Islet precursor cell (in vitro differentiated cells): ENCODE measurements around the gene UBA52.
"Not testable (repeated sequence)": the region's sequence is repeated elsewhere in the genome, so short reads cannot be mapped to it uniquely, and the experiment has no call there.

Experiments
- DNase-seq: peaks from one replicate; pipeline ENCODE4 v3.0.0-alpha.2; 2018

Gene UBA52

DNA sequence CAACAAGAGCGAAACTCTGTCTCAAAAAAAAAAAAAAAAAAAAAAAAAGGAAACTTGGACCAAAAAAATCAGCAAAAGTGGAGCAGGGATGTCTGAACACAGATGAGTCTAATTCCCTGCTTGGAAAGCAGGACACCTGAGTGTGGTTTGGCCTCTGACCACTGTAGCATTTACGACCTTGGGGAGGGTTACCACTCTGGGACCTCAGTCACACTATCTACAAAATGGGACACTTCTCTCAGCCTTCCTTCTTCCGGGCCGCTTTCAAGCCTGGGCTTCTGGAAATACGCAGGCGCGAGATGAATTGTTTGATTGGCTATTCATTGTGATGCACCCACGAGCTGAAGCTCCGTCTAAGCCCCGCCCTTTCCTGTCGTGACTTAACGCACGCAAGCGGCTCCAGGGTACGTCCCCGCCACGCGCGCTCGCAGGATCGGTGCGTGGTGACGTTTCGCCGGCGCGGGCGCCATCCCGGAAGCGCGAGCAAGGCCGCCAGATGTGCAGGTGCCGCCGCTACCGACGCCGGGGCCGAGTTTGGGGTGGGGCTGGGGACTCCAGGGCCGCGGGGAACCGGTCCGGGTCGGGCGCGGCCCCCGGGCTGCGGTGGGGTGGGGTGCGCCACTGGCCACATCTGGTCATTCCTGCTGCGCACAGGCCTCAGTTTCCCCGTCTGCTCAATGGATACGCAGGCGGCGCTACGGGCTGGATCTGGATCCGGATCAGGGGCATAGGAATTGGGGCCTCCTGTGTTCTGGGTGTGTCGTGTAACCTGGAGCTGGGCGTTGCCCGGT is 14.1 kb upstream of the UBA52 start, which contains the start of gene KXD1:
Gene KXD1 (plus strand): TSS at position 460 of the 791 bp plus-strand sequence. CDS start 4,187 bp downstream, outside the sequence.
- DNase-seq, result peak; percentile 96

DNA sequence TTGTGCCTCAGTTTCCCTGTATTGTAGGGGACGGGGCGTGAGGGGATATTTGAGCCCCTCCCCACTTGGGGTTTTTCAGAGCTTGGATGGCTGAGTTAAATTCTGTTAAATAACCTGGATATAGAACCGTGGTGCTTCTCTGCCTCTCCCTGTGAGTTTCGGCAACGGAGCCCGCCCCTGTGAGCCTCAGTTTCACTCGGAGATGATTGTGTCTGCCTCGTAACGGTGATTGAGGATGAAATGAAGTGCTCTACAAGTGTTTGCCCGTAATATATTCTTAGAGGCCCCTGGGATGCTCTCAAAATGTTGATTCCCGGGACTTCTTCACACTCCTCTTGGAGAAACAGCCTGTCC is 13.5 kb upstream of the UBA52 start:
- no peak for DNase-seq

DNA sequence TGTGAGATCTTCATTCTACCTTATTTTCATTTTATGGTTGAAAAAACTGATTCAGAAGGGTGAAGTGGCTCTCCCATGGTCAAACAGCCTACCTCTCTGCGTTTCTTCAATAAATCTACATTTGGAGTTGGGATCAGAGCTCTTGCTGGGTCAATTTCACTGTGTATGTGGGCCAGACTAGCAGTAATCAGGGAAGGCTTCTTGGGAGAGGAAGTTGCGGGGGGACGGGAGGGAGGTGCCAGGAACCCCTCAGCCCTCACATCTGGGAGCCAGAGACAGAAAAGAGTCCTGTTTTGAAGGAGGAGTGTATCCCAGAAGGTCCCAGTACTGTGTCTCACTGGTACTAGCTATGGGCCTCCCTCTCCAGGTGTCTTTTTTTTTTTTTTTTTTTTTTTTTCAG is 13.1 kb upstream of the UBA52 start:
- DNase-seq, result no peak

DNA sequence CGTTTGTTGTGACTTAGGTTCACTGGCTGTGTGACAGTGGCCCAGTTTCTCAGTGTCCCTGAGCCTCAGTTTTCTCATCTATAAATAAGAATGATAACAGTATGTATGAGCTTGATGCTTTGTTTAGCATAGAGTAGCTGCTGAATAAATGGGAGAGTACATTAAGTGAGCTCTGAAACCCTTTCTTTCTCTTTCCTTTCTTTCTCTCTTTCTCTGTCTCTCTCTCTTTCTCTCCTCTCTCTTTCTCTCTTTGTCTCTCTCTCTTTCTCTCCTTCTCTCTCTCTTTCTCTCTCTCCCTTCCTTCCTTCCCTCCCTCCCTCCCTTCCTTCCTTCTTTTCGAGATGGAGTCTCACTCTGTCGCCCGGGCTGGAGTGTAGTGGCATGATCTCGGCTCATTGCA is 12.0 kb upstream of the UBA52 start:
- no peak for DNase-seq

DNA sequence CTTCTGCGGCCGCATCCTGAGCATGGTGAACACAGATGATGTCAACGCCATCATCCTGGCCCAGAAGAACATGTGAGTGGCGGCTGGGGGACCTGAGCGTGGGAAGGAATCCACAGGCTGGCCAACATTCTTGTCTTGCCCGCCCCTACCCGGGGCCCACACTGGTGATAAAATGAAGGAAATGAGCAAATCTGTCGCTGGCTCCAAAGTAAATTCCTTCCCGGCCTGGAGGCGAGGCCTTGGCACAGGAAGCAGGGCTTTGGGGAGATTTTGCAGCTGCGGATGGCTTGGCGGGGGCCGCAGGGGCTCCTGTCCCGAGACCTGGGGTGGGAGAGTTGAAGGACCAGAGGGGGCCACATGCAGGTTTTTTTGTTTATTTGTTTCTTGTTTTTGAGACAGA is 9.6 kb upstream of the UBA52 start:
- DNase-seq, result no peak

DNA sequence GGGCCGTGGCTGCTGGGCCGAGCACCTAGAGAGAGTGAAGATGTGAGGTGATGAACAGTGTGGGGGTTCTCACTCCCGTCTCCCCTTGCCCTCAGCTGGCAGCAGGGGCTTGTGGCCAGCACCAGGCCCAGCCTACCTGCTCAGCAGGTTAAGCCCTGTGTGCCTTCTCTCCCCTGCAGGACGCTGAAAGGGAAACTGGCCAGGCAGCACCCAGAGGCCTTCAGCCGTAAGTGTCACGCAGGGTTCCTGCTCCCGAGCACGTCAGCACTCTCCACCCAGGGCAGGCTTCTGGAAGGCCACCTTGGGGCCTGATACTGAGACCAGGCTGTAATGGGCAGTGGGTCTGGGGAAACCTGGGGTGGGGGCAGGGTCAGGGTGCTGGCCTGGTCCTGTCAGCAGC is 4.7 kb upstream of the UBA52 start:
- DNase-seq, result no peak

DNA sequence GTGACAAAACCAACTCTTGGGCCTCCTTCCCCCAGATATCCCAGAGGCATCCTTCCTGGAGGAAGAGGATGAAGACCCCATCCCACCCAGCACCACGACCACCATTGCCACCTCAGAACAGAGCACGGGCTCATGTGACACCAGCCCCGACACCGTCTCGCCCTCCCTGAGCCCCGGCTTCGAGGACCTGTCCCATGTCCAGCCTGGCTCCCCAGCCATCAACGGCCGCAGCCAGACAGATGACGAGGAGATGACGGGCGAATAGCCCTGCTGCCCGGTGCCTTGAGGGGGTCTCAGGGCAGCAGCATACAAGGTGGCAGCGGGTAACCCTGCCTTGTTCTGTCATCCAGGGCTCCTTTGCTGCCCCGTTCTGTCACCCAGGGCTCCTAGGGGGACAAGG is 3.3 kb upstream of the UBA52 start:
- no peak for DNase-seq

DNA sequence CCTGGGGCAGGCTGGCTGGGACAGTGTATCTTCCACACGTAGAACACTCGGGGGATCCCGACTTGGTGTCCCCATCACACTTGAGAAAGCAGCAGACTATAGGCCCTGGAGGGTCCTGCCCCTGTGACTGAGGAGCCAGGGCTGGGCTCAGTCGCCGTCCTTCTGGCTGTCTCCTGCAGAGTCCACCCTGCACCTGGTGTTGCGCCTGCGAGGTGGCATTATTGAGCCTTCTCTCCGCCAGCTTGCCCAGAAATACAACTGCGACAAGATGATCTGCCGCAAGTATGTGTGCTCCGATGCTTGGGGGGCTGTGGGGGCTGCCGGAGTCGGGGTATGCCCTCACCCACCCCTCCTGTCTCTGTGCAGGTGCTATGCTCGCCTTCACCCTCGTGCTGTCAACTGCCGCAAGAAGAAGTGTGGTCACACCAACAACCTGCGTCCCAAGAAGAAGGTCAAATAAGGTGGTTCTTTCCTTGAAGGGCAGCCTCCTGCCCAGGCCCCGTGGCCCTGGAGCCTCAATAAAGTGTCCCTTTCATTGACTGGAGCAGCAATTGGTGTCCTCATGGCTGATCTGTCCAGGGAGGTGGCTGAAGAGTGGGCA is 3.1 kb downstream of the UBA52 start:
- no peak for DNase-seq

DNA sequence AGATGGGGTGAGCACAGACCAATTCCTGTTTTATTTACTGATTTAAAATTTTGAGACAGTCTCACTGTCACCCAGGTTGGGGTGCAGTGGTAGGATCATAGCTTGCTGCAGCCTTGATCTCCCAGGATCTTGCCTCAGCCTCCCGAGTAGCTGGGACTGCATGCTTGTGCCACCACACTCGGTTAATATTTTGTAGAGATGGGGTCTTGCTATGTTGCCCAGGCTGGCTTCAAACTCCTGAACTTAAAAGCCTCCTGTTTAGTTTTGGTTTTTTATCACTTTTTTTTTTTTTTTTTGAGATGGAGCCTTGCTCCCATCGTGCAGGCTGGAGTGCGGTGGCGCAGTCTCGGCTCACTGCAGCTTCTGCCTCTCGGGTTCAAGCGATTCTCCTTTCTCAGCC is 4.7 kb downstream of the UBA52 start:
- DNase-seq, result no peak

DNA sequence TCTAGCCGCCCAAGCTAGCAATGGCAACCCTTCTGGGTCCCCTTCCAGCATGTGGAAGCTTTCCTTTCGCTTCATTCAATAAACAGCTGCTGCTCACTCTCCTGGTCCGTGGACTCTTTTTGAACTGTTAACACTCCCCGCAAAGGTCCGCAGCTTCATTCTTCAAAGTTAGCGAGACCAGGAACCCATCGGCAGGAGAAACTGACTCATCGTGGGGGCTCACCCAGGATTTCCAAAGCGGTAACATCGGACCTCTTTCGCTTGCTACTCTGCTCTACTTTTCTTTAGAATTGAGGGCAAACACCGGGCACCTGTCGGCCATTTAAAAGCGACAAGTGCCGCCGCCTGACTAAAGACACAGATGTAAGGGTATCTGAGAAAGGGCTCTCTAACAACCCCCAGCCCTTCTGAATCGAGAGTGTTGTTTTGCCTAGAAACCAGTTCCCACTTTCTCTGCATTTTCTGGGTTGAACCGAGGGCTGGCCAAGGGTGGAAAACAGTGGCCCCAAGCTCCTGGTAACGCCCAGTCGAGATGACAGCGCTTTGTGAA is 5.8 kb downstream of the UBA52 start:
- no peak for DNase-seq

DNA sequence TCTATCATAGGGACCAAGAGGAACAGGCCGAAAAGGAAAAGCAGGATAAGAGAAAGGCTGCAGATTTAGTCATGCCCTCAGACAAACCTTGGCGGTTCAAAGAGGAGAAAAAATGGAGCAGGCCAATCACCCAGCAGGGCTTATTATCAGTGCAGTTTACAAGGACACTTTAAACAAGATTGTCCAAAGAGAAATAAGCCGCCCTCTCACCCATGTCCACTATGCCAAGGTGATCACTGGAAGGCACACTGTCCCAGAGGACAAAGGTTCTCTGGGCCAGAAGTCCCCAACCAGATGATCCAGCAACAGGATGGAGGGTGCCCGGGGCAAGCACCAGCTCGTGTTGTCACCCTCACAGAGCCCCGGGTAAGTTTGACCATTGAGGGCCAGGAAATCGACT is 8.7 kb downstream of the UBA52 start:
- no peak for DNase-seq

DNA sequence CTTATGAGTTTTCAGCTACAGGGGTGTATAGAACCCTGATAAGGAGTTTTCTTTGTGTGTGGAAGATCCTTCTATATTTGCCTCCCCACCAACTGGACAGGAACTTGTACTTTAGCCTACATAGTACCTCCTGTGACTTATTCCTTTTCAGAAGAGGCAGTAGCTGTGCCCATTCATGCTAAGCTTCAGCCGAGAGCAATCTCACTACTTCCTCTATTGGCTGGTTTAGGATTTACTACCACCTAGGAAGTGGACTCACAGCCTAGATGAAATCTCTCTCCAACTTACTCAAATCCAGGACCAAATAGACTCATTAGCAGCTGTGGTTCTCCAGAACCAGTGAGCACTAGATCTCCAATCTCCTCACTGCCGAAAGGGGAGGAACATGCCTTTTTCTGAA is 14.6 kb downstream of the UBA52 start:
- DNase-seq, result no peak

DNA sequence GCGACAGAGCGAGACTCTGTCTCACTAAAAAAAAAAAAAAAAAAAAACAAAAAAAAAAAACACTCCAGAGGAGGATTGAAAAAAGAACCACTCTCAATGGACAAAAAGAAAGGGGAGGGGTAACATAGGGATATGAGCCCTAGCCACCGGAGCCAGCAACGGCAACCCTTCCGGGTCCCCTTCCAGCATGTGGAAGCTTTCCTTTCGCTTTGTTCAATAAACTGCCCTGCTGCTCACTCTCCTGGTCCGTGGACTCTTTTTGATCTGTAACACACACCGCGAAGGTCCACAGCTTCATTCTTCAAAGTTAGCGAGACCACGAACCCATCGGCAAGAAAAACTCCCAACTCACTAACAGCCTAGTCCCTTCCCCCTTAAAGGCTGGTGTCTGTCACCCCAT is 15.9 kb downstream of the UBA52 start:
- no peak for DNase-seq

DNA sequence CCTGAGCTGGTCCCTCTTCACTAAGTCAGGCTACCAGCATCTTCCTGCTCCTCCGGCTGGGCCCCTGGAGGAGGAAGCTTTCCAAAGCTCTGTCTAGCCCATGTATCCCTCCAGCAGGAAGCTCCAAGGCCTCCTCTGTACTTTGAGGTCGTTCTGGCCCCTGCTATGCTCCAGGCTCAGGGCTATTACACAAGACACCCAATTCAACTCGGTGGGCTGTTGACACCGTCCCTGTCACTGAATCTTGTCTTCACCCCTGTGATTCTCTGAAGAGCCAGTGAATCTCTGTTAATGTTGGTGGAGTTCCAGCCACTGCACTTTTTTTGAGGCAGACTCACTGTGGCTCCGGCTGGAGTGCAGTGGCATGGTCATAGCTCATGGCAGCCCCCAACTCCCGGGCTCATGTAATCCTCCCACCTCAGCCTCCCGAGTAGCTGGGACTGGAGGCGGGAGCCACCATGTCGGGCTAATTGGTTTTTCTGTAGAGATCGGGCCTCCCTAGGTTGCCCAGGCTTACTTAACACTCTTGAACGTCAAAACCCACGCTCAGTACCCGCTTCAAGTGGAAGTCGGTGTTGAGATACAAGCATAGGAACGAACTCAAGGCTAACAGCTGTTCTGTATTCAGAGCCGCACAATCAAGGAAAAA is 16.4 kb downstream of the UBA52 start:
- no peak for DNase-seq

DNA sequence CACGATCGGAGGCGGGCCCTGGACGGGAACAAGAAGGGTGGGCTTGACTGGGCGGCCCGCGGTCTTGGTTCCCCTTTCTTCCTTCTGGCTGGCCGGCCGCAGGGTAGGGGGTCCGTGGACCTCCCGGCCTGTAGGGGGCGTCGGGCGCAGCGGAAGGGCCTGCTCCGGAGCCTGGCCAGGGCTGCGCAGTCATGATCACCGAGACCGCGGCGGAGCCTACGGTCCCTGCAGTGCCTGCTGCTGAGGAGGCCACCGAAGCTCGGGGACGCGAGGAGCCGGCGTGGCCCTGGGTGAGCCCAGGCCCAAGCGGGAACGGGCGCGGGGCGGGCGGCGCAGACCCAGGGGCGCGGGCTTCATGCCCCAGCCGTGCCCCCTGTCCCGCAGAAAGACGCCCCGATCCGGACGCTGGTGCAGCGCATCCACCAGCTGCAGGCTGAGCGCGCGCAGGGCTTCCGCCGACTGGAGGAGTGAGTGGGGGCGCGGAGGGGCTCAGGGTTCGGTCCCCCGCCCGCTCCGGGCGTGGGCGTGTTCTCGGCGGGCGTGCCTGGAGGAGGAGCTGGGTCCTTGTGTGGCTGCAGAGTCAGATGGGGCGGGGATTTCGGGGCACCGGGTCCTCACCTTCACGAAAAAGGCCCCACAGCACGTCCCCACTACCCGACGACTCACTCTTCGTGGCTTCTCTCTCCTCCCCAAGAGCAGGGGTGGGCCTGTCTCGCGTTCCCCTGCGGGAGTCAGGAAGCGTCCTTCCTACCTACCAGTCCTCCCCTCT is 17.1 kb downstream of the UBA52 start, which contains the start of gene REX1BD:
Gene REX1BD (plus strand): TSS at position 188 of the 769 bp plus-strand sequence. CDS start 4 bp downstream, at position 192.
- DNase-seq, result peak; percentile 89

DNA sequence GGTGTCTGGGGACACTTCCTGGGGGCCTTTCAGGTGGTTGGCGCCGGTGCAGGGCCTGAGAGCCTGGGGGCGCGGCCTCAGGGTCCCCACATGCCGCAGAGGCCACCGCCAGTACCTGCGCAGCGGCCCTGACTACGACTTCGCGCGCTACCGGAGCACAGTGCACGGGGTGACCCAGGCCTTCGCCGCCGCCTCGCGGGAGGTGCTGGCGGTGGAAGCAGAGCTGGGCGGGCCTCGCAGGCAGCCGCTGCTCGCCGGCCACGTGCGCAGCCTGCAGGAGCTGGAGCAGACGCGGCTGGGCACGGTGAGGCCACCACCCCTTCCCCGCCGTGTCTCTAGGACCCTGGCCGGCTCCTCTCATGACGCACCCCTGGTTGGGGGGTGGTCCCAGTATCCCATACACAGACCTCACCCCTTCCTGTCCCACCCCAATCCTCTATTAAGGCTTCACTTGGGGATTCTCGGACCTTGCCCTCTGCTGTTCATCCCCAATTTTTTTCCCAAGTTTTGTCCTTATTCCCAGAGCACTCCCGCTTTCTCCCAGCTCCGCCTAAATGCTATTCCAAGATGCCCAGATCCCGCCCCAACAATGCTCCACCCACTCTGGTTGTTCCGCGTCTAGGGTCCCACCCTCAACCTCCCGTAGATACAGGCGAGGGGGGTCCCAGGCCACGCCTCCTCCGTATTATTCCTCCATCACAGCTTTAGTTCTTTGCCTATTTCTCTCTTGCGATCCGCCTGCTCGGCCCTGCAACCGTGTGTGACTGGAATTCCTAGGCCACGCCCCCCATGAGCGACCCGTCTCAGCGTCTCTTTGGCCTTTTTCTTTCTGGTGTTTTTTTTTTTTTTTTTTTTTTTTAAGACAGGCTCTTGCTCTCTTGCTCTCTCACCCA is 18.0 kb downstream of the UBA52 start:
- DNase-seq, result peak; percentile 91

DNA sequence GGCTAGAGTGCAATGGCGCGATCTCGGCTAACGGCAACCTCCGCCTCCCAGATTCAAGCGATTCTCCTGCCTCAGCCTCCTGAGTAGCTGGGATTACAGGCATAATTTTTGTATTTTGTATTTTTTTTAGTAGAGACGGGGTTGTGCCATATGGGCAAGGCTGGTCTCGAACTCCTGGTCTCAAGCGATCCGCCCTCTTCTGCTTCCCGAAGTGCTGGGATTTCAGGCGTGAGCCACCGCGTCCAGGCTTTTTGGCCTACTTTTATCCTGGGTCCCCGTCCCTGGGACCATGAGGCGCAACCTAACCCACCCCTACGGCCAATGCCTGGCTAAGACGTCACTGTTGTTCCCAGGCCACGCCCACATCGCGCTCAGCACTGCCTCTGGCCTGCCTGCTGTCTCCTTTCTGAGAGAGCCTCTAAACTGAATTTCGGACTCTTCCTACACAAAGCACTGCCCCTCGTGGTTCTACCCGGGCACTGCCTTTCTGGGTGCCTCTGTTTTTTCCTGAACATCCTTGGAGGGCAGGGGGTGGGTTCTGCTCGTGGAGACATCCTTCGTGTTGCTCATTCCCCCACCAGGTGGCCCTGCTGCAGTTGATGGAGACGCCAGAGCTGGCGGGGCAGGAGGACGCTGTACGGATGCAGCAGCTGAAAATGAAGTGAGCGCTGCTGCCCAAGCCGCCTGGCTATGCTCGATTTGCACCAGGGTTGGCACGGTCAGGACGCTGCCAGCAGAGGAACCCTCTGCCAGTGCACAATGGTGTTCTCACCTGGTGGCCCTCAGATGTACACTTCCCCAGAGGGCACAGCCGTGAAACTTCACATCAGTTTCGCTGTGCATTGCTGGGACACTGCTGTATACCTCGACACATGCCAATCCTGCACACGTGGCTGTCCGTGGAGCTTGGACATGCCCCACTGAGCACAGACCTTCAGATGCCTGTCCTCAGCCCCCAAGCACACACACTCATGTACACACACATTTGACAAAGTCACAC is 18.9 kb downstream of the UBA52 start:
- DNase-seq, result peak; percentile 99

DNA sequence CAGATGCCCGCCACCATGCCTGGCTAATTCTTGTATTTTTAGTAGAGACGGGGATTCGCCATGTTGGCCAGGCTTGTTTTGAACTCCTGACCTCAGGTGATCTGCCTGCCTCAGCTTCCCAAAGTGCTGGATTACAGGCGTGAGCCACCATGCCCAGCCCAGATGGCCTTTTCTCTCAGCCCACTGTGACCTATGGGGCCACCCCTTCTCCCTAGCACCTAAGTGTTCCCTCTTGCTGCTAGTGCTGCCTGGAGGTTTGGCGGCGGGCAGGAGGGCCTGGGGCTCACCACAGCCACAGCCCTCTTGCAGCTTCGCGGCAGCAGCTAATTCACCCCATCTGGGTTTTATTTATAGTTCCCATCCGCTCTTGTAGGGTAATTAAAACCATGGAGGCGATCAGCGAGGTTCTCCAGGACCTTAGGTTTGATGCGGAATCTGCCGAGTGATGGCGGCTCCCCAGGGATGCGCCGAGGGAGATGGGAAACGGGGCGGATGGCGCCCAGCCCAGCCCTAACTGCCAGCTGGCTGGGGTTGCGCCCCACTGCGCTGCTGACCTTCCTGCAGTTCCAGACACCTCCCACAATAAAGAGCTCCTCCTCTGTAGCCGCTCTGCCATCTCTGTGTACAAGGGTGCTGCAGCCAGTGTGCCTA is 20.2 kb downstream of the UBA52 start:
- DNase-seq, result no peak

DNA sequence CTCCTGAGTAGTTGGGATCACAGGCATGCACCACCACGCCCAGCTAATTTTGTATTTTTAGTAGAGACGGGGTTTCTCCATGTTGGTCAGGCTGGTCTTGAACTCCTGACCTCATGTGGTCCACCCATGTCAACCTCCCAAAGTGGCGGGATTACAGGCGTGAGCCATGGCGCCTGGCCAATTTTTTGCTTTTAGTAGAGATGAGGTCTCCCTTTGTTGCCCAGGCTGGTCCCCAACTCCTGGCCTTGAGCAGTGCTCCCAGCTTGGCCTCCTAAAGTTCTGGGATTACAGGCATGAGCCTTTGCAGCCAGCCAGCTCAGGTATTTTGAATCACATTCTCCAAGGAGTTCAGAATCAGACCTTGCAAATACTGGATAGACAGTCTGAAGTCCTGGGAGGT is 21.1 kb downstream of the UBA52 start:
- not testable (repeated sequence) for DNase-seq
